ENCODE results near the gene MT1X. TPM values are rescaled to one million over a fixed set of nuclear protein-coding genes. Genes with fewer than 3 reads are reported as not detected.

MT1X gene
- total RNA-seq (2014; rRNA removed; shearing (Covaris generic)), result 17.1 and 18.8 TPM in 2 replicates
- total RNA-seq (2022), result 14.6 and 21.2 TPM in 2 replicates
- Bru-seq, nascent RNA, result percentile 70 among the genes with signal in this experiment
- percentile 75 among the genes with signal in this experiment for BruChase-seq, experiment 1, labeled RNA remaining after a 6-hour chase
- percentile 61 among the genes with signal in this experiment for BruChase-seq, experiment 2, labeled RNA remaining after a 2-hour chase
- long read RNA-seq, transcript MT1X-201 (3 exons, 450 nt), result major isoform, 6 of 7 reads
- long read RNA-seq, partial matches to known transcripts, result 0 of 7 reads
- long read RNA-seq, other reads (novel, unspliced or antisense), result 0 of 7 reads

- Histone ChIP-seq H3K4me2 (ENCODE audit: low read length) (peak within 1 kb of the TSS; percentile 78), H4K20me1 (ENCODE audit: insufficient read depth, low read length) (no peaks in the 10 kb centered on the region), H3K27ac (ENCODE audit: low read depth, low read length, poor library complexity, severe bottlenecking) (no peak within 1 kb of the TSS), H3K9me3 (ENCODE audit: low read length) (no peaks in the 10 kb centered on the region), H3K79me2 (ENCODE audit: insufficient read depth, low read depth, low read length) (no peaks in the 10 kb centered on the region), H3K4me1 (ENCODE audit: insufficient read depth, low read length, poor library complexity, severe bottlenecking) (peaks cover 22% of the 10 kb centered on the region), H3K4me3 (ENCODE audit: low read depth, low read length, poor library complexity, severe bottlenecking) (peak within 1 kb of the TSS; percentile 69), H2AFZ (ENCODE audit: low read length) (peak within 1 kb of the TSS; percentile 65), H3K36me3 (ENCODE audit: insufficient read depth, low read length) (no peaks in the 10 kb centered on the region), H3K9me2 (ENCODE audit: insufficient read depth, low read length) (no peaks in the 10 kb centered on the region)
- no peak for TF ChIP-seq EZH2phosphoT487 (IDR thresholded peaks at IDR 0.05; ENCODE audit: borderline replicate concordance, low read depth, low read length)
- TF ChIP-seq CTCF (conservative IDR thresholded peaks at IDR 0.05; ENCODE audit: low read length), result no peak
- no TSS peak for BruUV-seq (replicated peaks)
- DNase-seq (ENCODE audit: low spot score), result peak; percentile 78
- CTCF ChIA-PET (ENCODE audit: unreplicated experiment), result interaction anchor here (1.9 kb wide), 1 partner anchor 20 kb away, joined by 9 read pairs; no protein-coding TSS in a partner anchor
- intact Hi-C loops (cut with micrococcal nuclease; ENCODE audit: unreplicated experiment), result no loop called here
- POLR2A ChIA-PET, result interaction anchor here (0.5 to 2.0 kb wide), 3 partner anchors 19 to 1726 kb away, joined by 3 to 17 read pairs (median 3); no protein-coding TSS in a partner anchor
These were observed at the start of gene MT1X for GRCh38 chr16:56681939-56682702. Gene MT1X, plus strand, starts transcription at chr16:56682470. Its CDS starts 71 bp downstream, at chr16:56682541.

GRCh38 chr16:56632848-56633365 lies 49.4 kb upstream of the MT1X start:
- Histone ChIP-seq H3K4me1 (ENCODE audit: insufficient read depth, low read length, poor library complexity, severe bottlenecking) (peaks cover 9% of the 10 kb centered on the region), H4K20me1 (ENCODE audit: insufficient read depth, low read length) (no peaks in the 10 kb centered on the region), H3K9me3 (ENCODE audit: low read length) (no peaks in the 10 kb centered on the region), H3K27ac (ENCODE audit: low read depth, low read length, poor library complexity, severe bottlenecking) (no peak overlapping the region), H2AFZ (ENCODE audit: low read length) (no peak overlapping the region), H3K36me3 (ENCODE audit: insufficient read depth, low read length) (no peaks in the 10 kb centered on the region), H3K79me2 (ENCODE audit: insufficient read depth, low read depth, low read length) (no peaks in the 10 kb centered on the region), H3K4me3 (ENCODE audit: low read depth, low read length, poor library complexity, severe bottlenecking) (no peak overlapping the region), H3K9me2 (ENCODE audit: insufficient read depth, low read length) (no peaks in the 10 kb centered on the region), H3K4me2 (ENCODE audit: low read length) (no peak overlapping the region)
- TF ChIP-seq EZH2phosphoT487 (IDR thresholded peaks at IDR 0.05; ENCODE audit: borderline replicate concordance, low read depth, low read length) (no peak), CTCF (conservative IDR thresholded peaks at IDR 0.05; ENCODE audit: low read length) (no peak)
- no TSS peak for BruUV-seq (replicated peaks)
- DNase-seq (ENCODE audit: low spot score), result no peak
- intact Hi-C loops (cut with micrococcal nuclease; ENCODE audit: unreplicated experiment), result no loop called here
- ChIA-PET POLR2A (no interaction called here), CTCF (ENCODE audit: unreplicated experiment) (interaction anchor here (0.6 kb wide), 1 partner anchor 743 kb away, joined by 3 read pairs; no protein-coding TSS in a partner anchor)

All from OCI-LY7 (cell line).